HepG2 (cell line): Measurements from ENCODE around the gene SBSN. TPM values are rescaled to one million over a fixed set of nuclear protein-coding genes. Genes with fewer than 3 reads are reported as not detected.

Experiments
- BORCS8-MEF2B ChIP-seq: sonication (generic); formaldehyde crosslinking; IDR thresholded peaks from 2 replicates; pipeline ENCODE4 v1.8.0; 2022; ENCODE audit warnings: mild to moderate bottlenecking, missing genetic modification reagents
- CC2D1A ChIP-seq: sonication (generic); formaldehyde crosslinking; IDR thresholded peaks from 2 replicates; pipeline ENCODE4 v1.8.1; 2023; ENCODE audit warnings: mild to moderate bottlenecking, missing genetic modification reagents
- DR1 ChIP-seq: sonication (generic); formaldehyde crosslinking; IDR thresholded peaks from 2 replicates; pipeline ENCODE4 v1.8.0; 2021; ENCODE audit warnings: mild to moderate bottlenecking, missing genetic modification reagents, inconsistent platforms
- EP300 ChIP-seq, 3 experiments: sonication (generic) in 1 of 3; formaldehyde crosslinking in 1 of 3; IDR thresholded peaks; 2 replicates each; pipeline versions ENCODE4 v1.5.1 to v1.6.1; 2011 to 2020; ENCODE audit warnings: low read depth in 2 of 3, low read length in 2 of 3, borderline replicate concordance in 1 of 3, improper control_type of control experiment in 1 of 3, mild to moderate bottlenecking in 1 of 3, missing genetic modification reagents in 1 of 3, moderate library complexity in 1 of 3
- FOXP1 ChIP-seq, 2 experiments: fragments of 450-650 bp in 1 of 2; IDR thresholded peaks; 2 replicates each; pipeline ENCODE4 v1.6.1; 2017 to 2018; ENCODE audit warnings: antibody characterized with exemption in 1 of 2
- HES4 ChIP-seq: sonication (generic); formaldehyde crosslinking; IDR thresholded peaks from 2 replicates; pipeline ENCODE4 v1.9.0; 2021; ENCODE audit warnings: mild to moderate bottlenecking, missing genetic modification reagents, borderline replicate concordance
- HOXD1 ChIP-seq: sonication (generic); formaldehyde crosslinking; IDR thresholded peaks from 2 replicates; pipeline ENCODE4 v1.5.0; 2020; ENCODE audit warnings: missing genetic modification reagents
- KLF16 ChIP-seq, 2 experiments: sonication (generic) in 1 of 2; formaldehyde crosslinking in 1 of 2; IDR thresholded peaks; 2 replicates each; pipeline versions ENCODE4 v1.6.1 to v1.8.0; 2016 to 2023; ENCODE audit warnings: missing genetic modification reagents in 2 of 2, missing compliant biosample characterization in 1 of 2
- NFKB2 ChIP-seq: sonication (generic); formaldehyde crosslinking; IDR thresholded peaks from 2 replicates; pipeline ENCODE4 v1.4.0; 2020; ENCODE audit warnings: missing genetic modification reagents, borderline replicate concordance
- PAWR ChIP-seq: sonication (generic); formaldehyde crosslinking; IDR thresholded peaks from 2 replicates; pipeline ENCODE4 v1.4.0; 2020; ENCODE audit warnings: missing genetic modification reagents, mild to moderate bottlenecking, borderline replicate concordance
- PHF8 ChIP-seq: sonication (generic); formaldehyde crosslinking; IDR thresholded peaks from 2 replicates; pipeline ENCODE4 v1.5.0; 2020; ENCODE audit warnings: missing genetic modification reagents
- PRMT3 ChIP-seq: sonication (generic); formaldehyde crosslinking; IDR thresholded peaks from 2 replicates; pipeline ENCODE4 v1.8.1; 2022; ENCODE audit warnings: low read depth, mild to moderate bottlenecking, moderate library complexity, missing genetic modification reagents, borderline replicate concordance
- RELA ChIP-seq: sonication (generic); formaldehyde crosslinking; IDR thresholded peaks from 2 replicates; pipeline ENCODE4 v1.4.0; 2020; ENCODE audit warnings: missing genetic modification reagents
- REPIN1 ChIP-seq: sonication (generic); formaldehyde crosslinking; IDR thresholded peaks from 2 replicates; pipeline ENCODE4 v1.8.0; 2022; ENCODE audit warnings: missing genetic modification reagents, low read depth, mild to moderate bottlenecking, borderline replicate concordance
- SP4 ChIP-seq: sonication (generic); formaldehyde crosslinking; IDR thresholded peaks from 2 replicates; pipeline ENCODE4 v1.8.1; 2023; ENCODE audit warnings: mild to moderate bottlenecking, missing genetic modification reagents
- ZNF350 ChIP-seq: sonication (generic); formaldehyde crosslinking; IDR thresholded peaks from 2 replicates; pipeline ENCODE4 v1.4.0; 2020; ENCODE audit warnings: mild to moderate bottlenecking, low read depth, missing genetic modification reagents, borderline replicate concordance
- ZNF354B ChIP-seq: sonication (generic); formaldehyde crosslinking; IDR thresholded peaks from 2 replicates; pipeline ENCODE4 v1.8.0; 2022; ENCODE audit warnings: mild to moderate bottlenecking, missing genetic modification reagents
- ZNF501 ChIP-seq: sonication (generic); formaldehyde crosslinking; IDR thresholded peaks from 2 replicates; pipeline ENCODE4 v1.5.1; 2020; ENCODE audit warnings: mild to moderate bottlenecking, moderate library complexity, missing genetic modification reagents
- ZNF547 ChIP-seq: sonication (generic); formaldehyde crosslinking; IDR thresholded peaks from 2 replicates; pipeline ENCODE4 v1.5.1; 2020; ENCODE audit warnings: mild to moderate bottlenecking, missing genetic modification reagents
- ZNF724P ChIP-seq: sonication (generic); formaldehyde crosslinking; IDR thresholded peaks from 2 replicates; pipeline ENCODE4 v1.8.0; 2022; ENCODE audit warnings: missing genetic modification reagents, borderline replicate concordance
- ZNF782 ChIP-seq: sonication (generic); formaldehyde crosslinking; IDR thresholded peaks from 2 replicates; pipeline ENCODE4 v1.4.0; 2020; ENCODE audit warnings: missing genetic modification reagents, mild to moderate bottlenecking, borderline replicate concordance
- polyA plus RNA-seq, 8 experiments: library from polyadenylated mRNA; depleted of rRNA in 3 of 8; stranded (reverse) in 7 of 8; unstranded in 1 of 8; fragments of >200 nt; fragmentation: Illumina TruSeq in 4 of 8; extraction: Trizol in 4 of 8; gene quantifications; 2 replicates each; pipeline versions ENCODE4 v1.2.1 to v1.2.3, GENCODE V29; 2011 to 2016; ENCODE audit warnings: low read depth in 4 of 8, missing spikeins in 1 of 8, mixed read lengths in 1 of 8; ENCODE audit not compliant: insufficient read depth in 1 of 8
- total RNA-seq, 5 experiments: library from RNA; depleted of rRNA; stranded (reverse); fragments of >200 nt; fragmentation: Illumina TruSeq; extraction: Trizol; gene quantifications; 2 replicates each; pipeline ENCODE4 v1.2.3, GENCODE V29; 2016; ENCODE audit warnings: low read depth in 1 of 5
- TF ChIP-seq, protein P1 (sequence below), 2 experiments: sonication (generic) in 1 of 2; formaldehyde crosslinking in 1 of 2; IDR thresholded peaks; 2 replicates each; pipeline versions ENCODE4 v1.5.1 to v1.6.1; 2011 to 2020; ENCODE audit warnings: borderline replicate concordance in 1 of 2, low read depth in 1 of 2, low read length in 1 of 2, mild to moderate bottlenecking in 1 of 2, missing genetic modification reagents in 1 of 2, moderate library complexity in 1 of 2
- TF ChIP-seq, protein P2 (sequence below): IDR thresholded peaks from 2 replicates; pipeline ENCODE4 v1.6.1; 2016; ENCODE audit warnings: mild to moderate bottlenecking, missing biosample characterization, missing genetic modification reagents
- TF ChIP-seq, protein P3 (sequence below): sonication (generic); formaldehyde crosslinking; IDR thresholded peaks from 2 replicates; pipeline ENCODE4 v1.8.1; 2023; ENCODE audit warnings: missing genetic modification reagents, inconsistent platforms, borderline replicate concordance

Gene SBSN
- total and polyA plus RNA-seq, 2 of the 13 experiments (the other 11 are each of a cell fraction or from before 2014, with no cell fraction given) = not detected

- peak; percentile 84 for TF ChIP-seq REPIN1 (CRISPR knock-in tag)
- TF ChIP-seq PHF8 = peak; percentile 93
- peak; percentile 84 for TF ChIP-seq SP4 (CRISPR knock-in tag)
- peak; percentile 89 for TF ChIP-seq ZNF547 (CRISPR knock-in tag)
- TF ChIP-seq, protein P1, sequence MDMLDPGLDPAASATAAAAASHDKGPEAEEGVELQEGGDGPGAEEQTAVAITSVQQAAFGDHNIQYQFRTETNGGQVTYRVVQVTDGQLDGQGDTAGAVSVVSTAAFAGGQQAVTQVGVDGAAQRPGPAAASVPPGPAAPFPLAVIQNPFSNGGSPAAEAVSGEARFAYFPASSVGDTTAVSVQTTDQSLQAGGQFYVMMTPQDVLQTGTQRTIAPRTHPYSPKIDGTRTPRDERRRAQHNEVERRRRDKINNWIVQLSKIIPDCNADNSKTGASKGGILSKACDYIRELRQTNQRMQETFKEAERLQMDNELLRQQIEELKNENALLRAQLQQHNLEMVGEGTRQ (IDR thresholded peaks at IDR 0.05; ENCODE audit: low read depth, low read length) = peak; percentile 26; the same call in 1 of the 2 replicates
- TF ChIP-seq, protein P1 (CRISPR knock-in tag; IDR thresholded peaks at IDR 0.05; ENCODE audit: borderline replicate concordance) = peak; percentile 68; the same call in 1 of the 2 replicates
- TF ChIP-seq KLF16 (CRISPR knock-in tag; IDR thresholded peaks at IDR 0.05) = peak in 1 of 2 experiments; percentile 77; a peak in 1 of 4 replicates
- TF ChIP-seq PAWR (CRISPR knock-in tag) = no peak
- peak; percentile 50; the same call in 1 of the 2 replicates for TF ChIP-seq DR1
- TF ChIP-seq ZNF724P = peak; percentile 93; the same call in 1 of the 2 replicates
- TF ChIP-seq EP300 (IDR thresholded peaks at IDR 0.05; ENCODE audit: low read depth in 2 of 2, low read length in 2 of 2) = no peak
- TF ChIP-seq EP300 (CRISPR knock-in tag; IDR thresholded peaks at IDR 0.05; ENCODE audit: borderline replicate concordance) = peak; percentile 47; the same call in 1 of the 2 replicates
- TF ChIP-seq ZNF782 (CRISPR knock-in tag) = peak; percentile 7; the same call in 1 of the 2 replicates
- peak; percentile 31; the same call in 1 of the 2 replicates for TF ChIP-seq CC2D1A
- TF ChIP-seq FOXP1 (IDR thresholded peaks at IDR 0.05) = no peak
- TF ChIP-seq FOXP1 (CRISPR knock-in tag; IDR thresholded peaks at IDR 0.05) = no peak
- TF ChIP-seq PRMT3 = no peak
- peak; percentile 34; the same call in 1 of the 2 replicates for TF ChIP-seq RELA
- TF ChIP-seq HES4 = peak; percentile 88
- no peak for TF ChIP-seq ZNF354B (CRISPR knock-in tag)
- peak; percentile 82 for TF ChIP-seq ZNF501 (CRISPR knock-in tag)
- peak; percentile 51 for TF ChIP-seq BORCS8-MEF2B (CRISPR knock-in tag)
- peak; percentile 66; the same call in 1 of the 2 replicates for TF ChIP-seq HOXD1 (CRISPR knock-in tag)
- peak; percentile 59; the same call in 1 of the 2 replicates for TF ChIP-seq ZNF350 (CRISPR knock-in tag)
- TF ChIP-seq, protein P2, sequence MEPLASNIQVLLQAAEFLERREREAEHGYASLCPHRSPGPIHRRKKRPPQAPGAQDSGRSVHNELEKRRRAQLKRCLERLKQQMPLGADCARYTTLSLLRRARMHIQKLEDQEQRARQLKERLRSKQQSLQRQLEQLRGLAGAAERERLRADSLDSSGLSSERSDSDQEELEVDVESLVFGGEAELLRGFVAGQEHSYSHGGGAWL (CRISPR knock-in tag) = peak; percentile 71
- TF ChIP-seq NFKB2 = peak; percentile 73; the same call in 1 of the 2 replicates
- TF ChIP-seq, protein P3, sequence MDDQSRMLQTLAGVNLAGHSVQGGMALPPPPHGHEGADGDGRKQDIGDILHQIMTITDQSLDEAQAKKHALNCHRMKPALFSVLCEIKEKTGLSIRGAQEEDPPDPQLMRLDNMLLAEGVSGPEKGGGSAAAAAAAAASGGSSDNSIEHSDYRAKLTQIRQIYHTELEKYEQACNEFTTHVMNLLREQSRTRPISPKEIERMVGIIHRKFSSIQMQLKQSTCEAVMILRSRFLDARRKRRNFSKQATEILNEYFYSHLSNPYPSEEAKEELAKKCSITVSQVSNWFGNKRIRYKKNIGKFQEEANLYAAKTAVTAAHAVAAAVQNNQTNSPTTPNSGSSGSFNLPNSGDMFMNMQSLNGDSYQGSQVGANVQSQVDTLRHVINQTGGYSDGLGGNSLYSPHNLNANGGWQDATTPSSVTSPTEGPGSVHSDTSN = peak; percentile 85; the same call in 1 of the 2 replicates
Measured at GRCh38 chr19:35545001-35545854, 17.1 kb upstream of the SBSN start, which contains the start of gene TMEM147 (continued).
